NCI-H146 treated with DMSO at 0.1 percent for 48 hours (cell line): ENCODE measurements around the gene COL26A1.
A peak's percentile ranks its signal among the peaks of the same experiment; 100 is the strongest.
"Not testable (repeated sequence)": the region's sequence is repeated elsewhere in the genome, so short reads cannot be mapped to it uniquely, and the experiment has no call there.

Experiments
- DNase-seq: peaks from one replicate; lab custom pipeline; 2025; ENCODE audit not compliant: unreplicated experiment; lab: John Stamatoyannopoulos, UW

COL26A1 gene

GRCh38 chr7:101590663-101591435 is 228.2 kb downstream of the COL26A1 start:
- DNase-seq = no peak

GRCh38 chr7:101591504-101591903 is 228.8 kb downstream of the COL26A1 start:
- no peak for DNase-seq

GRCh38 chr7:101593556-101593955 is 230.9 kb downstream of the COL26A1 start:
- no peak for DNase-seq

- no peak for DNase-seq
Observed at GRCh38 chr7:101594790-101595189, 232.1 kb downstream of the COL26A1 start.

- DNase-seq = no peak
Observed at GRCh38 chr7:101595246-101595645, 232.6 kb downstream of the COL26A1 start.

GRCh38 chr7:101595766-101596537 is 233.3 kb downstream of the COL26A1 start:
- DNase-seq = no peak

GRCh38 chr7:101596898-101597297 is 234.2 kb downstream of the COL26A1 start:
- no peak for DNase-seq

GRCh38 chr7:101597941-101598340 is 235.3 kb downstream of the COL26A1 start:
- DNase-seq = no peak

- DNase-seq = no peak
Observed at GRCh38 chr7:101598422-101598985, 235.8 kb downstream of the COL26A1 start.

GRCh38 chr7:101598986-101599771 is 236.5 kb downstream of the COL26A1 start:
- no peak for DNase-seq

GRCh38 chr7:101599787-101600186 is 237.1 kb downstream of the COL26A1 start:
- DNase-seq = no peak

GRCh38 chr7:101602082-101602481 is 239.4 kb downstream of the COL26A1 start:
- DNase-seq = no peak

- DNase-seq = peak; percentile 28
Observed at GRCh38 chr7:101602484-101603241, 240.0 kb downstream of the COL26A1 start.

GRCh38 chr7:101604331-101604933 is 241.8 kb downstream of the COL26A1 start:
- no peak for DNase-seq

GRCh38 chr7:101604934-101605332 is 242.3 kb downstream of the COL26A1 start:
- DNase-seq = not testable (repeated sequence)

- no peak for DNase-seq
Observed at GRCh38 chr7:101605611-101606497, 243.2 kb downstream of the COL26A1 start.

- no peak for DNase-seq
Observed at GRCh38 chr7:101606498-101606923, 243.8 kb downstream of the COL26A1 start.
